ENCODE results near the gene PIAS1. TPM values are rescaled to one million over a fixed set of nuclear protein-coding genes. Genes with fewer than 3 reads are reported as not detected.

Gene PIAS1
- total RNA-seq, 2 experiments from 2014 or later = 44.1 to 59.0 TPM

DNA sequence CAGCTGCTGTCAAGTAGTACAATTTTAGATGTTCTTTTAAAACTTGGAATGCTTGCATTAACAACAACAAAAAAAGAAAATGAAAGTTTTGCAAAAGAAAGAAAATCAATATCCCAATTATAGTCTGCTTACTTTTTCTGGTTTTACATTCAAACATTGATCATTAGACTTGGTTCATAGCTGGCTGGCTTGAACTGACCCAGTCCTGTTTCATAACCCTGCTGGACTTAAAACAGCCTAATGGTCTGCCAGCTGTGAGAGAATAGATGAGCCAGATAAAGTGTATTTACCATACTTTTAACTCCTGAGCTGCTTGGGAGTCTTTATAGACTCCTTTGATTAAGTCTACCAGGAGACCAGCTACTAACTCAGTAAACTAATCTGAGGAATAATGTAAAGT, 59.2 kb downstream of the PIAS1 start:
- Histone ChIP-seq H3K9me3 (ENCODE audit: low read length) (no peaks in the 10 kb centered on the region; the same call in 1 of the 2 replicates), H3K4me3 (ENCODE audit: low read depth, low read length, poor library complexity, severe bottlenecking) (no peak overlapping the region), H3K4me1 (ENCODE audit: insufficient read depth, low read length, poor library complexity, severe bottlenecking) (peaks cover 24% of the 10 kb centered on the region), H3K9me2 (ENCODE audit: insufficient read depth, low read length) (no peaks in the 10 kb centered on the region), H4K20me1 (ENCODE audit: insufficient read depth, low read length) (0 out of 2 replicates have a peak, but pooled peaks cover 4% of the 10 kb centered on the region), H3K4me2 (ENCODE audit: low read length) (peak overlapping the region; percentile 84), H3K27ac (ENCODE audit: low read depth, low read length, poor library complexity, severe bottlenecking) (no peak overlapping the region), H2AFZ (ENCODE audit: low read length) (no peak overlapping the region), H3K36me3 (ENCODE audit: insufficient read depth, low read length) (peaks cover 29% of the 10 kb centered on the region), H3K79me2 (ENCODE audit: insufficient read depth, low read depth, low read length) (peaks cover 82% of the 10 kb centered on the region)
- intact Hi-C loops (cut with micrococcal nuclease; ENCODE audit: unreplicated experiment) = no loop called here
- no TSS peak for BruUV-seq (replicated peaks)
- POLR2A ChIA-PET = interaction anchor here (0.6 kb wide), 1 partner anchor 8 kb away, joined by 3 read pairs; no protein-coding TSS in a partner anchor
- CTCF ChIA-PET (ENCODE audit: unreplicated experiment) = interaction anchor here (0.7 kb wide), 1 partner anchor 16 kb away, joined by 3 read pairs; no protein-coding TSS in a partner anchor
- DNase-seq (ENCODE audit: low spot score) = no peak
- TF ChIP-seq, protein P1, sequence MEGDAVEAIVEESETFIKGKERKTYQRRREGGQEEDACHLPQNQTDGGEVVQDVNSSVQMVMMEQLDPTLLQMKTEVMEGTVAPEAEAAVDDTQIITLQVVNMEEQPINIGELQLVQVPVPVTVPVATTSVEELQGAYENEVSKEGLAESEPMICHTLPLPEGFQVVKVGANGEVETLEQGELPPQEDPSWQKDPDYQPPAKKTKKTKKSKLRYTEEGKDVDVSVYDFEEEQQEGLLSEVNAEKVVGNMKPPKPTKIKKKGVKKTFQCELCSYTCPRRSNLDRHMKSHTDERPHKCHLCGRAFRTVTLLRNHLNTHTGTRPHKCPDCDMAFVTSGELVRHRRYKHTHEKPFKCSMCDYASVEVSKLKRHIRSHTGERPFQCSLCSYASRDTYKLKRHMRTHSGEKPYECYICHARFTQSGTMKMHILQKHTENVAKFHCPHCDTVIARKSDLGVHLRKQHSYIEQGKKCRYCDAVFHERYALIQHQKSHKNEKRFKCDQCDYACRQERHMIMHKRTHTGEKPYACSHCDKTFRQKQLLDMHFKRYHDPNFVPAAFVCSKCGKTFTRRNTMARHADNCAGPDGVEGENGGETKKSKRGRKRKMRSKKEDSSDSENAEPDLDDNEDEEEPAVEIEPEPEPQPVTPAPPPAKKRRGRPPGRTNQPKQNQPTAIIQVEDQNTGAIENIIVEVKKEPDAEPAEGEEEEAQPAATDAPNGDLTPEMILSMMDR (conservative IDR thresholded peaks at IDR 0.05; ENCODE audit: low read length) = no peak
- TF ChIP-seq EZH2phosphoT487 (IDR thresholded peaks at IDR 0.05; ENCODE audit: borderline replicate concordance, low read depth, low read length) = no peak

GRCh38 chr15:68113751-68114150, 59.6 kb downstream of the PIAS1 start:
- Histone ChIP-seq H3K4me1 (ENCODE audit: insufficient read depth, low read length, poor library complexity, severe bottlenecking) (peaks cover 24% of the 10 kb centered on the region), H2AFZ (ENCODE audit: low read length) (no peak overlapping the region), H3K36me3 (ENCODE audit: insufficient read depth, low read length) (peaks cover 33% of the 10 kb centered on the region), H3K4me3 (ENCODE audit: low read depth, low read length, poor library complexity, severe bottlenecking) (peak overlapping the region; percentile 59), H3K27ac (ENCODE audit: low read depth, low read length, poor library complexity, severe bottlenecking) (no peak overlapping the region), H4K20me1 (ENCODE audit: insufficient read depth, low read length) (0 out of 2 replicates have a peak, but pooled peaks cover 4% of the 10 kb centered on the region), H3K9me3 (ENCODE audit: low read length) (peaks cover 4% of the 10 kb centered on the region; the same call in 1 of the 2 replicates), H3K9me2 (ENCODE audit: insufficient read depth, low read length) (no peaks in the 10 kb centered on the region), H3K4me2 (ENCODE audit: low read length) (peak overlapping the region; percentile 84), H3K79me2 (ENCODE audit: insufficient read depth, low read depth, low read length) (peaks cover 82% of the 10 kb centered on the region)
- intact Hi-C loops (cut with micrococcal nuclease; ENCODE audit: unreplicated experiment) = no loop called here
- TF ChIP-seq, protein P1 (conservative IDR thresholded peaks at IDR 0.05; ENCODE audit: low read length) = no peak
- no peak for TF ChIP-seq EZH2phosphoT487 (IDR thresholded peaks at IDR 0.05; ENCODE audit: borderline replicate concordance, low read depth, low read length)
- DNase-seq (ENCODE audit: low spot score) = no peak
- ChIA-PET CTCF (ENCODE audit: unreplicated experiment) (interaction anchor here (0.7 kb wide), 1 partner anchor 15 kb away, joined by 3 read pairs; no protein-coding TSS in a partner anchor), POLR2A (interaction anchor here (0.5 to 1.0 kb wide), 3 partner anchors 8 to 1137 kb away, joined by 3 to 5 read pairs (median 4); no protein-coding TSS in a partner anchor)
- BruUV-seq (replicated peaks) = no TSS peak

GRCh38 chr15:68114356-68114755, 60.2 kb downstream of the PIAS1 start:
- ChIA-PET POLR2A (interaction anchor here (1.0 kb wide), 1 partner anchor 8 kb away, joined by 4 read pairs; no protein-coding TSS in a partner anchor), CTCF (ENCODE audit: unreplicated experiment) (no interaction called here)
- peaks cover 4% of the 10 kb centered on the region; the same call in 1 of the 2 replicates for H3K9me3 ChIP-seq (ENCODE audit: low read length)
- TF ChIP-seq EZH2phosphoT487 (IDR thresholded peaks at IDR 0.05; ENCODE audit: borderline replicate concordance, low read depth, low read length) = no peak
- TF ChIP-seq, protein P1 (conservative IDR thresholded peaks at IDR 0.05; ENCODE audit: low read length) = no peak
- intact Hi-C loops (cut with micrococcal nuclease; ENCODE audit: unreplicated experiment) = no loop called here
- H2AFZ ChIP-seq (ENCODE audit: low read length) = no peak overlapping the region
- H3K4me3 ChIP-seq (ENCODE audit: low read depth, low read length, poor library complexity, severe bottlenecking) = peak overlapping the region; percentile 59
- H3K27ac ChIP-seq (ENCODE audit: low read depth, low read length, poor library complexity, severe bottlenecking) = no peak overlapping the region
- H3K36me3 ChIP-seq (ENCODE audit: insufficient read depth, low read length) = peaks cover 31% of the 10 kb centered on the region
- peaks cover 82% of the 10 kb centered on the region for H3K79me2 ChIP-seq (ENCODE audit: insufficient read depth, low read depth, low read length)
- BruUV-seq (replicated peaks) = no TSS peak
- H4K20me1 ChIP-seq (ENCODE audit: insufficient read depth, low read length) = 0 out of 2 replicates have a peak, but pooled peaks cover 4% of the 10 kb centered on the region
- peaks cover 24% of the 10 kb centered on the region for H3K4me1 ChIP-seq (ENCODE audit: insufficient read depth, low read length, poor library complexity, severe bottlenecking)
- no peak for DNase-seq (ENCODE audit: low spot score)
- H3K9me2 ChIP-seq (ENCODE audit: insufficient read depth, low read length) = no peaks in the 10 kb centered on the region
- peak overlapping the region; percentile 84 for H3K4me2 ChIP-seq (ENCODE audit: low read length)
